ENCODE data around the gene MTMR12.

The MTMR12 gene, protein sequence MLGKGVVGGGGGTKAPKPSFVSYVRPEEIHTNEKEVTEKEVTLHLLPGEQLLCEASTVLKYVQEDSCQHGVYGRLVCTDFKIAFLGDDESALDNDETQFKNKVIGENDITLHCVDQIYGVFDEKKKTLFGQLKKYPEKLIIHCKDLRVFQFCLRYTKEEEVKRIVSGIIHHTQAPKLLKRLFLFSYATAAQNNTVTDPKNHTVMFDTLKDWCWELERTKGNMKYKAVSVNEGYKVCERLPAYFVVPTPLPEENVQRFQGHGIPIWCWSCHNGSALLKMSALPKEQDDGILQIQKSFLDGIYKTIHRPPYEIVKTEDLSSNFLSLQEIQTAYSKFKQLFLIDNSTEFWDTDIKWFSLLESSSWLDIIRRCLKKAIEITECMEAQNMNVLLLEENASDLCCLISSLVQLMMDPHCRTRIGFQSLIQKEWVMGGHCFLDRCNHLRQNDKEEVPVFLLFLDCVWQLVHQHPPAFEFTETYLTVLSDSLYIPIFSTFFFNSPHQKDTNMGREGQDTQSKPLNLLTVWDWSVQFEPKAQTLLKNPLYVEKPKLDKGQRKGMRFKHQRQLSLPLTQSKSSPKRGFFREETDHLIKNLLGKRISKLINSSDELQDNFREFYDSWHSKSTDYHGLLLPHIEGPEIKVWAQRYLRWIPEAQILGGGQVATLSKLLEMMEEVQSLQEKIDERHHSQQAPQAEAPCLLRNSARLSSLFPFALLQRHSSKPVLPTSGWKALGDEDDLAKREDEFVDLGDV

DNA sequence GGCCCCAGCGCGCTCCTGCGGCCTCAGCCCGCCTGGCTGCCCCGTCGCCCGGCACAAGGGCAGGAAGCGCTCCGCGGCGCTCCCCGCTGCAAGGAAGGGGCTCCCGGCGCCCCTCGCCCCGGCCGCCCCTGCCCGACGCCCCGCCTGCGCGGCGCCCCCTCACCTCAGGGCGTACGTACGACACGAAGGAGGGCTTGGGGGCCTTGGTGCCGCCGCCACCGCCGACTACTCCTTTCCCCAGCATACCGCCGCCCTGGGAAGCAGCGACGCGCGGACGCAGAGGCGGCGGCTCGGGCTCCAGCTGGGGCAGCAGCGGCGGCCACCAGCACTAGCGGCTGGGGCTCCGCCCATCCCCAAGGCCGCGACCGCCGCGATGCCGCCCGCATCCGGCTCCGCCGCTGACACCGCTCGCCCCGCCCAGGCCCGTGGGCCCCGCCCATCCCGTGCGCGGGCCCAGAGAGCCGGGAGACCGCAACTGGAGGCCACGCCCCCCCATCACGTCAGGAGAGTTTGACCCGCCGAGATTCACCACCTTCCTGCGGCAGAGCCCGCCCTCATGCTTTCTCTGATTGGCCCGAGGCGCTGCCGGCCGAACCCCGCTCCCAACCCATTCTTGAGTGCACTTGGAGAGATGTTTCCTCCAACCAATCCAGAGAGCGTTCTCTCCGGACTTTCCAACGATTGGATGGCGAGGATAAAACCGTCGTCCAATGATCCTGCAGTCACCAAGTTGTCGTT lies at the start of gene MTMR12:
Gene MTMR12, minus strand, starts transcription at position 345 of the 738 bp plus-strand sequence. Its CDS starts 101 bp downstream, at position 244.
- peak; percentile 100 for DNase-seq

DNA sequence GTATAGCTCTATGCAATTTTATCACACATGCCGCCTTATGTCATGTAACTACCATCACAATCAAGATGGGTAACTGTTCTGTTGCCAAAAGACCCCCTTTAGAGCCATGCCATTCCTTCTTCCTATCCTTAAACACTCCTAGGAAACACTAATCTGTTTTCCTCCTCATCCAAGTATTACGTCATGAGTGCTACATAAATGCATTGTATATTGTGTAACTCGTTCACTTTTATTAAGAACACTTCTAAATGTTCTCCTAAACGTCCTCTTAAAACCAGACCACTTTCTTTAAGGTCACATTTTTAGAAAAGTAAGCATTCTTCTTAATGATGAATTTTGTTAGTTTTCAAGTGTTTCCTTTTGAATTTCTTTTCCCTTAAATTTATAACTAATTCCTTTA lies 49.8 kb upstream of the MTMR12 start:
- DNase-seq, result no peak

DNA sequence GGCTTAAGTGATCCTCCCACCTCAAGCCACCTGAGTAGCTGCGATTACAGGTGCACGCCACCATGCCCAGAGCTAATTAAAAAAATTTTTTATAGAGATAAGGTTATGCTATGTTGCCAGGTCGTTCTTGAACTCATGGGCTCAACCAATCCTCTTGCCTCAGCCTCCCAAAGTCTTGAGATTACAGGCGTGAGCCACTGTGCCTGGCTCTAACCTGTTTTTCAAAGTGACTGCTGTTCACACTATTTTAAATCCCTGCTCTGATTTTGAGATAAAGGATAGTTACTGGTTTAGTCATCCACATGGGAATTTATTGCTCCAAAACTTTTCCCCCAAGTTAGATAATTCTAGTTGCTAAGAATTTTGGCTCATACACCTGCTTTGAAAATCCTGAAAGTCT lies 48.2 kb upstream of the MTMR12 start:
- DNase-seq, result no peak

DNA sequence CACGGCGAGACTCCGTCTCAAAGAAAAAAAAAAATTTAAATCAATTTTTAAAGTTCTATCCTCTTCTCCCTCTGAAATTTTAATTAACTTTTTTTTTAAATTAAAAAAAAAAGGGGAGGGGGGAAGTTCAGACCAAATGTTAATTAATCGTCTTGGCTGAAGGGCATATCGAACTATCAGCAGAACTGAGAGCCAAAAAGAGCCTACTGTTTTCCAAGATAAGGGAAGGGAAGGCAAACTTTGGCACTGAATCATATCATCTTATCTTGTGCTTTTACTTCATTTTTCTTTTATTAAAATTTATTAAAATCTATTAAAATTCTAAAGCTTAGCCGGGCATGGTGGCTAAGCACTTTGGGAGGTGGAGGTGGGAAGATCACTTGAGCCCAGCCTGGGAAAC lies 45.9 kb upstream of the MTMR12 start:
- DNase-seq, result no peak

DNA sequence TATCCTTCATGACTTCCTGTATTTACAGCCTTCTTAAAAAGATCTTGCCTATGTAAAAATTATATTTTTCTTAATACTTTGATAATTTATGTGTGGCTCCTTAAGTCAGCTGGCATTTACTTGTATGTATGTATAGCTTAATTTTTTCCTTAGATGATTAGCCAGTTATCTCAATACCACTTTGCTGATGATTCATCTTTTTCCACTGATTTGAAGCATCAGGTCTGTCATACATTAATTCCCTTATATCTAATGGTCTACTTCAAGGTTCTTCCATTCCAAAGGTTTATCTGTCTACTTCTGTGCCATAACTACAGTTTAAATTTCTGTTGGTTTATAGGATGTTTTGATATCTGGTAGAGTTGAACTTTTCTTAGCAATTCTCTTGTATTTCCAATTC lies 44.9 kb upstream of the MTMR12 start:
- DNase-seq, result no peak

DNA sequence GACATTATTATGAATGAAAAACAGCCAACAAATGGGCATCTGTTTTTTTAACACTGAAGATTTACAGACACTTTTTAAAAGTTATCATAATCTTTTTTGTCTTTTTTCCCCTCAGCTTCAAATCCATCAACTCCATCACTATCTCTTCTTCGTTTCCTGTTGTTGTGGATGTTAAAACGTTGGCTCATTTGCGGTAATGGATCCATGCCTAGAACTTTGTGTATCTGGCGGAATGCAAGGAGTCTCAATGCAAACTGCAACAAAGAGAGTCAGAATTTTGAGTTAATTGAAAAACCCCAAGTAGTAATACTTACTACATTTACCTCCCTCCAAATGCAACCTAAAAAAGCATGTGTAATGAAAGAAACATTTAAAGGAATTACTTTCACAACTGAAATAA lies 42.9 kb upstream of the MTMR12 start:
- no peak for DNase-seq

DNA sequence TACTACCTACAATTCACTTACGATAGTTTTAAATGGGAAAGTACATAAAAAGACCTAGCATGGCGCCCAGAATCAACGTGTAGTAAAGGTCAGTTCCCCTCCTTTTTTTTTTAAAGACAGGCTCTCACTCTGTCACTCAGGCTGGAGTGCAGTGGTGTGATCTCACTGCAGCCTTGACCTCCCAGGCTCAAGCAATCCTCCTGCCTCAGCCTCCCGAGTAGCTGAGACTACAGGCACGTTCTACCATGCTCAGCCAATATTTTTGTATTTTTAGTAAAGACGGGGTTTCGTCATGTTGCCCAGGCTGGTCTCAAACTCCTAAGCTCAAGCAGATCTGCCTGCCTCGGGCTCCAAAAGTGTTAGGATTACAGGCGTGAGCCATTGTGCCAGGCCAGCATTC lies 40.7 kb upstream of the MTMR12 start:
- no peak for DNase-seq

DNA sequence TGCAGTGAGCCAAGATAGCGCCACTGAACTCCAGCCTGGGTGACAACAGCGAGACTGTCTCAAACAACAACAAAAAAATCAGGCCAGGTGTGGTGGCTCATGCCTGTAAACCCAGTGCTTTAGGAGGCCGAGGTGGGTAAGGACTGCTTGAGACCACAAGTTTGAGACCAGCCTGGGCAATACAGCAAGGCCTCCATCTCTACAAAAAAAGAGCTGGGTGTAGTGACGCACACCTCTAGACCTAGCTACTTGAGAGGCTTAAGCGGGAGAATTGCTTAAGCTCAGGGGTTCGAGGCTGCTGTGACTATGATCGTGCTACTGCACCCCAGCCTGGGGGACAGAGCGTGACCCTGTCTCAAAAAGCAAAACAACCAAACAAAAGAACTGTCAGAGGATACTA lies 39.9 kb upstream of the MTMR12 start:
- no peak for DNase-seq

DNA sequence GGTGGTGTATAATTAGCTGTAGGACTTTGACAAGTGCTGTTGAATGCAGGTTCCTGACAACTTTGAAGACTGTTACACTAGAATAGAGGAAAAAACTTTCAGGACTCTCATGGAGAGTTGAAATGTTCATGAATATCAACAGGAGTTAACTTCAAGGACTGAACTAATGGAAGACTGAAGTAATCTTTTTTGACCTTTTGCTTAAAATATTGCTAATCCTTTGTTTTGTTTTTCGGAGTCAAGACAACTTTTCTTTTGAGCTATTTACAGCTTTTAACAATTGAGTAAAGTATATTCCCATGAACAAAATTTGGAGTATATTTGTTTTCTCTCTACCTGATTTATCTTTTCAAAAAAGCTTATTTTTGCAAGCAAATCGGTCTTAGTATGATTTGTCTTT lies 34.1 kb upstream of the MTMR12 start:
- no peak for DNase-seq

DNA sequence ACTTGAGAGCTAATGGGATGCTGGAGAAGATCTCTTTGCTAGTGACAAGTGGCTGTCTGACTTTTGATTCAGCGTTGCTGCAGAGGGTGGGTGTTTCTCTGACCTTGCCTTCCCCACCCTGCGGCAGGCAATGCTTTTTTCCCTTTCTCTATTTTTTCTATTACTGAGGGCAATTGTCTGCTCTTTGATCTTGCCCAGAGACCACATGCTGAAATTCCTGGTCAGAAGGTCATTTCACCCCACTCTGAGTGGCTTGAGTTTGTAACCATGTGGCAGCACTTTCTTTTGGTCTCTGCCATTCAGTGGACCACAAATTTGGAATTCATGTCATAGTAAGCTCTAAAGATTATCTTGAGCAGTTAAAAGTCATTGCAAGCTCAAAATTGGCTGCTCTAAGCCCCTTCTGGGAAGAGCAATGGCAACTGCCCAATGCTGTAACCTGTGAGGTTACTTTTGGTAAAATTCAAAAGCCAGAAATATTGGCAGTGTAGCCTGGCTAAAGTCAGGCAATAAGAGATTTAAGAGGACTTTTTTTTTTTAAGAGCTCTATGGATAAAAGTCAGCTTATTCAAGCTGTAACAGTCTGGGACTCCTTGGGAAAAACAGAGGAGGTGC lies 30.4 kb upstream of the MTMR12 start:
- DNase-seq, result no peak

DNA sequence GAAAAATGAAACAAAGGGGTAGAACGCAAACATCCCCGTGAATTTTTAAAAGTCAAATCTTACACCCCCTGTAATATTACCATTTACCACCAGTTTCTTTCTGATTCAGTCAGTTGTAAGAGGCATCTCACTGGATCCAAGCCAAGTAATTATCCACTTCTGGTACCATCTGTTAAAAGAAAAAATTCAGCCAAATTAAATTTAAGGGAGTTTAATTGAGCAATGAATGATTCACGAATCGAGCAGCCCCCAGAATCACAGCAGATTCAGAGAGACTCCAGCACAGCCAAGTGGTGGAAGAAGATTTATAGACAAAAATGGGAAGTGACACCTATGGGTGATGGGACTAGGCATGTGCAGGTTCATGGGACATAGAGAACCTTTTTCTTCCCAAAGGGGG lies 29.9 kb upstream of the MTMR12 start:
- no peak for DNase-seq

DNA sequence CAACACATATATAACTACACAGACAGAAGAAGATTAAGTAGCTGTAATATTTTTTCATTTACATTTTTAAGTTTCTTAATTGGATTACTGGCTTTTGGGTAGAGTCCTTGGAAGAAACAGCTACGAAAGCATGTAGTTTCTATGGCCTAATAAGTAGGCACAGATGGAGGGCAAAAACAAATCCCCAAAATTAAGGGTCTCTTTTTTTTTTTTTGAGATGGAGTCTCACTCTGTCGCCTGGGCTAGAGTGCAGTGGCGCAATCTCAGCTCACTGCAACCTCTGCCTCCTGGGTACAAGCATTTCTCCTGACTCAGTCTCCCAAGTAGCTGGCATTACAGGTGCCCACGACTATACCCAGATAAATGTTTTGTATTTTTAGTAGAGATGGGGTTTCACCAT lies 27.1 kb upstream of the MTMR12 start:
- DNase-seq, result no peak

DNA sequence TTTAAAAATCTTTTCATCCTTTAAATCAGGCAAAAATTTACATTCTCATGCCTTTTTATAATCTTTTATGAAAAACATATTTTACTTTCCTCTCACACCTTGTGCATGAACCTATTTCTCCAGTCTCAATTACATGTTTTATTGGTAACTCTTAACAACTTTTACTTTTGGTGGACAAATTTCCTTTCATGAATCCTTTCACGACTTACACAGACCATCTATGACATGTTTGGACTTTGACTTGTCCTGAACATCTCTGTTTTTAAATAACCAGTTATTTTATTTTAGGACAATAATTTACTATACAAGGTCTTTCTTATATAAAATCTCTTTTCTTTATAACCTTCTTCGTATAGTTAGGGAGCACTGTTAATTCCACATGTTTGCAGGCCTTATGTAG lies 26.5 kb upstream of the MTMR12 start:
- no peak for DNase-seq

DNA sequence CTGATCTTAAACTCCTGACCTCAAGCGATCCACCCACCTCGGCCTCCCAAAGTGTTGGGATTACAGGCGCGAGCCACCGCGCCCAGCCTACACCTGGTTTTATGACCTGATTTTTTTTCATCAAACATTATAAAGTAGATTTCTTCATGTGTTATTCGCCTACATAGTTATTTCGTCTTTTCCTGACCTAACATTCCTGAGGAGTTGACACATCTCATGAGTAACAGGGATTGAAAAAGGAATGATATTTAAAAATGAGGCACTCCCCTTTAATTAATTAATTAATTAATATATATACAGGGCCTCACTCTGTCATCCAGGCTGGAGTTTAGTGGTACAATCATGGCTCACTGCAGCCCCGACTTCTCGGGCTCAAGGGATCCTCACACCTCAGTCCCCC lies 20.2 kb upstream of the MTMR12 start:
- DNase-seq, result no peak

DNA sequence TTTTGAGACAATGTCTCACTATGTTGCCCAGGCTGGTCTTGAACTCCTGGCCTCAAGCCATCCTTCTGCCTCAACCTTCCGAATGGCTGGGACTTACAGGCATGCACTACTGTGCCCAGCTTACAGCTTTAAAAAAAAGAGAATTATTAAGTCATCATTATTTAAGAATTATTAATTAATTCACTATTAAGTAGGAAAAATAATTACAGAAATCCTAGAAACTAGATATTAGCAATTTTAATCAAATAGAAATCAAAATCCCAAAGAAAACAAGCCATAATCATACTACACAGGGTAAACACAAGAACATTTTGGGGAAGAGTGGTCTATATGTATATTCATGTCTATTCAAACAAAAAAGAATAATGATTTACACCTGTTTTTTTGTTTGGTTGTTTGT lies 19.6 kb upstream of the MTMR12 start:
- DNase-seq, result no peak

DNA sequence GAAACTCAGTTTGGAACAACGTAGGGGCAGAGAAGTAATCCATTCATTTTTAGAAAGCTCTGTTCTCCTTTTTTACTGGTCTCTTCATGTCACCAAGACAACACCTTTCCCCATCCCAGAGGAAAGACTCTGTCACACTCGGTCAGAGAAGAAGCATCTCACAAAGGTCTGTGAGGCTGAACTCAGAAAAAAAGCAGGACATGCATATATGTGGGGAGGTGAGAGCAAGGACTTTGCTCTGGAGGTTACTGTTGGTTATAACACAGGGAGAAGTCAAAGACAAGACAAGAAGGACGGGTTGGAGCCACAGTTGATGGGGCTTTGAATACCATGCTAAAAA lies 19.2 kb upstream of the MTMR12 start:
- no peak for DNase-seq

DNA sequence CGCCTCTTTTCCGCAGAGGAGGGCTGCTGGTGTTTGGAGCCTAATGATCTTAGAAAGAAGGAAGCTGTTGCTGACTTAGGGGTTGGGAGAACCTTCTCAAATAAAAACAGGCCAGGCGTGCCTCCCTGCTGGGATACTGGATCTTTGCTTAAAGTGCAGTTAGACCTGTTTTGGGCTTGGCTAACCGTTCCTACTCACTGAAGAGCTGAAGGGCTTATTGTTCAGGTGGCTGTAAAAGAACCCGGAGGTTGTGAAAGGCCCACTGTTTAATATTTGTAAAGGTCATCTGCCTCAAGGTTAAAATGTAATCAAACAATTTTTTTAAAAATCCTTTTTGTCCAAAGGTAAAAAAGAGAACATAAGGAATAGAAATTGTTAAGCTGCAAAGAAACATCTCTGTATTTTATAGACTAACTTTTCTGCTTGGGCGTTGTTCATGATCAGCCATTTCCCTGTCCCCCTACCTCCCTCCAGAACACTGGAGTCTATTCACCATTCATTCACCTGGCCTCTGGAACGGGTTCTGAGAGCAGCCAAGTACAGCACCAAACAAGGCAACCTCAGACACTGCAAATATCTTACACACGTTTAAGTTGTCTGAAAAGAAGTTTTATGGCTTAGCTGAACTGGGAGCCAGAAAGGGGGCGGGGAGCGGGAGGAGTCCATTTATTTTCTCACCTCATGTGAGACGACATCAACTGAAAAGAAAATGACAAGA lies 18.6 kb upstream of the MTMR12 start:
- no peak for DNase-seq

DNA sequence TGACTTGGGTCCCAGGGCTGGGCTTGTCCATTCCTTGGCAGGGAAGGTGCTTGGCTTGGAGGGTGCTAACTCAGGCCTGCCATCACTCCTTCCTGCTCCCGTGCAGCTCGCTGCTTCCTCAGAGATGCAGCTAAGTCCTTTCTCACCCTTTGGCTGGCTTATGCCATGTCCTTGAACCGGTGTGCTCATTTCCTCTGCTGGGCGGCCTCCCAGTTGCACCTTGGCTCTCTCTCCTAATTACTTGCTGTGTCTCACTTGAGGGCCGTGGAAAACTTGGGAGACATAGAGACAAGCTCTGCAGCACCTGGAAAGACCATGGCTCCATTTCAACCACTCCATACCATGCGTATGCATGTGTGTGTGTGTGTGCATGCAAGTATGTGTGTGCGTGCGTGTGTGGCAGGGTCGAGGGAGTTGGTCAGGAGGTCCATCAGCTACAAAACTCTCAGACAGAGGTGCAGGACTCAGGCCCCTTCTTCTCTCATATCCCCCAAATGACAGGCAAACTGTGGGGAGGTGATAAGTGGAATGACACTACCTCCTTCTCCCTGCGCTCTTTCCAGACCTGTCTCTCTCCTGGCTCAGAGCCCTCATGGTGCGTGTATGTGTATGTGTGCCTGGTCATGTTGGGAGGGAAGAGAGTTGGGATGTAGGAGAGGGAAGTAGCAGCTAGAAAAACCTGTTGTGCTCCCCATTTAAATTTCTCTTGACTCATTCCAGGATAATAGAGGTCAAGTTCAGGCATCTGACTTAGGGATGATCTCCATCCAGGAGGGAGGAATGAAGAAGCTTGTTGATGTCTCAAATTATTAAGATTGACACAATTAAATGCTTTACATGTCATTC lies 17.6 kb upstream of the MTMR12 start:
- no peak for DNase-seq

DNA sequence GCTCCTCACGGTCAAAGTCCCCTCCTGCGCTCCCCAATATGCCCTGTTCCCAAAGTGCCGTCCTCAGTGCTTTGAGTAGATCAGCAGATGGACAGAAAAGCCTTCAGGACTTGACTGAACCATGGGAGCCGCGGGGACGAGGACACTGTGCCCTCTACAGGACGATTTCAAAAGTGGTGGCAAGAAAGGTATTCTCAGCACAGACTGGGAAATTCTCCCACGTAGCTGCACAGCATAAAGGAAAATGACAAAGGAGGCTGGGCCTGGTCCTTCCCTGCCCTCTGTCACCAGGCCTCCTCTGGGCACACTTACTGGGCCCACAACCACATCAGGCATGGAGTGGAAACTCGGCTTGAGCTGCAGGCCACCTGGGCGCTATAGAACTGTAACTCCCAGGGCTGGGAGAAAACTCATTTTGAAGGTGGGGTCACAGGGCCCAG lies 16.7 kb upstream of the MTMR12 start:
- DNase-seq, result peak; percentile 32 to 47

DNA sequence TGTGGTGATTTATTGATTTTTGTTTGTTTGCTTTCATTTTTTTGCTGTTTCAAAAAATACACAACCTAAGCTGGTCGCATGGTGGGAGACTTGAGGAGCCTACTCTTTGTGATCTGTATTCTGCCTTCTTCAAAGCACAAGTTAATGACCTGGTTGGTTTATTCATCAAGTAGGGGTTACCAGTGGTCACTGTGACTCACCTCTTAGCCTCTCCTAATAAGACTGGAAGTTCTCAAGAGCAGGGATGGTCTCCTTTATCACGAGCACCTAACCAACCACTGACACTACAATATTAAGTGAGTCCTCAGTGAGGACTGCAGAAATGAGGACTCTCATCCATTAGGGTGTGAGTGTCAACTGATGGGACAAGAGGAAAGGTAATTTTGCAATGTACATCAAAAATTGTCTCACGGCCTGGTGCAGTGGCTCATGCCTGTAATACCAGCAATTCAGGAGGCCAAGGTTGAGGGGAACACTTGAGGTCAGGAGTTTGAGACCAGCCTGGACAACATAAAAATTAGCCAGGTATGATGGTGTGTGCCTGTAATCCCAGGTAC lies 13.6 kb upstream of the MTMR12 start:
- no peak for DNase-seq

DNA sequence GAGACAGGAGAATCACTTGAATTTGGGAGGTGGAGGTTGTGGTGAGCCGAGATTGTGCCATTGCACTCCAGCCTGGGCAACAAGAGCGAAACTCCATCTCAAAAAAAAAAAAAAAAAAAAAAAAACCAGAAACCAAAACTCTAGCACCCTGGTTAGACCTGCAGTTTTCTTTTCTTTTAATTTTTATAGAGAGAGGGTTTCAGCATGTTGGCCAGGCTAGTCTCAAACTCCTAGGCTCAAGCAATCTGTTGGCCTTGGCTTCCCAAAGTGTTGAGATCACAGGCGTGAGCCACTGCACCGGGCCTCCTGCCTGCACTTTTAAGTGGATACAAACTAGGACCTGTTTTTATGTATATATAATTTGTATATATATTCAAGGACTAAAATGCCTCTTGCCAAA lies 12.9 kb upstream of the MTMR12 start:
- DNase-seq, result no peak

All from activated CD4-positive, alpha-beta T cell treated with anti-CD3 and anti-CD28 coated beads for 4 hours (primary cell).